ENCODE measurements around the gene CHSY1.
"Not testable (repeated sequence)": the region's sequence is repeated elsewhere in the genome, so short reads cannot be mapped to it uniquely, and the experiment has no call there.

The CHSY1 gene

GRCh38 chr15:101134780-101135179 lies 117.1 kb downstream of the CHSY1 start:
- DNase-seq (ENCODE audit: low read depth), result no peak

- DNase-seq (ENCODE audit: low read depth), result no peak
Observed at GRCh38 chr15:101133751-101134261, 118.0 kb downstream of the CHSY1 start.

- no peak for DNase-seq (ENCODE audit: low read depth)
Observed at GRCh38 chr15:101133181-101133460, 118.7 kb downstream of the CHSY1 start.

- DNase-seq (ENCODE audit: low read depth), result no peak
Observed at GRCh38 chr15:101132390-101133180, 119.3 kb downstream of the CHSY1 start.

GRCh38 chr15:101131489-101132389 lies 120.1 kb downstream of the CHSY1 start:
- no peak for DNase-seq (ENCODE audit: low read depth)

- no peak for DNase-seq (ENCODE audit: low read depth)
Observed at GRCh38 chr15:101129851-101130380, 121.9 kb downstream of the CHSY1 start.

GRCh38 chr15:101128221-101129015 lies 123.4 kb downstream of the CHSY1 start:
- DNase-seq (ENCODE audit: low read depth), result peak; percentile 94

GRCh38 chr15:101127506-101128076 lies 124.3 kb downstream of the CHSY1 start:
- peak; percentile 92 for DNase-seq (ENCODE audit: low read depth)

GRCh38 chr15:101126618-101127505 lies 125.0 kb downstream of the CHSY1 start:
- DNase-seq (ENCODE audit: low read depth), result no peak

GRCh38 chr15:101125881-101126428 lies 125.9 kb downstream of the CHSY1 start:
- DNase-seq (ENCODE audit: low read depth), result not testable (repeated sequence)

Measured in GM04504 (cell line).